ENCODE data around the gene IL1RAPL1.
"Not testable (repeated sequence)": the region's sequence is repeated elsewhere in the genome, so short reads cannot be mapped to it uniquely, and the experiment has no call there.

The IL1RAPL1 gene

DNA sequence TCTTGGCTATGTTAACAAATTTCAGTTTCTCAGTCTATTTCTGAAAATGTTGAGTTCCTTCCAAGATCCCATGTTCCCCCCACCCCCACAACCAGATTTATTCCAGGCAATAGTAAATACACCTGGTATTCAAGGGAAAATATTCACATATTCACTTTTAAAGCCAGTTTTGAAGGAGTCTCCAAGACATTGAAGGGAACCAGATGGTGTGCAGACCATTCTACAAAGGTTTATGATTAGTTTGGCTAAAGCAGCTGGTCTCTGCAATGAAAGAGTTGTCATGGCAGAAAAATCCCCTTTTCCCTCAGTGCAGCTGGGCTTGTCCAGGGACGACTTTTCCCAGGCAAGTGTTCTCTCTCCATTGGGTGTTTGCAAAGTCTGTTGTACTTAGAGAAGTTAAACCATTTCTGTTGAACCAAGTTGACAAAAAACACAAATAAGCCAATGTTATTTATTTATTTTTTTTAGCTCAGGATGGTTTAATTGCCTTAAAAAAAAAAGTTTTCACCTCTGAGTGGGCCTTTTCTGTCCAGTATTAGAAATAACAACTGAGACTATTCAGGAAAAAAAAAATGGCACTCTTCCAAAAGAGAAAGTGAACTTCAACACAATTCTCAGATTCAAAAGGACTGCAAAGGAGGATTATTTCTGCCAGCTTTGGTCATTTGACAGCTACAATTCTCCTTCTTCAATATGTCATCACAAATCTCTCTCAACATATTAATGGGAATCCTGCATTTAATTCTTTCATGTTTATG, 410.6 kb downstream of the IL1RAPL1 start:
- no peak for DNase-seq

DNA sequence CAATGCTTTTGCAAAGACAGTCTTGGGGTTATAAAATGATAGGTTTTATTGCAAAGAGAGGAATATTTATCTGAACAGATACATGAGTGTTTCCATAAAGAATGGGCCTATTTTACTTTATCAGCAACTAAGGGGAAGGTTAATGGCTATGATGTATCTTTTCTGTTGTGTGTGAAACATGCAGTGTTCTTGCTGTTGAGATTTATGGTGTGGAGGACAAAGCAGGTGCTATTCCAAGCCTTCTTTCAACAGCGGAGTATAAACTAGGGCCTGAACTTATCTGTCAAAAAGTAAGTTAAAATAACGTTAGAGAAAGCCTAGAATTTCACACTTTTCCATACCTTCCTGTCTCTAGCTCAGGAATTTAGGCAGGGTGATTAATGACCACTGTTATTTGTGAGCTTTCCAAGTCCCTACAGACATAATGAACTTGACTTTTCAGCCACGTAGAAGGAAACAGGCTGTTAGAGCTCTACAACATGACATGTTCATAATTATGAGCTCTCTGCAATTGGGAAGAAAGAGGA, 411.4 kb downstream of the IL1RAPL1 start:
- no peak for DNase-seq

DNA sequence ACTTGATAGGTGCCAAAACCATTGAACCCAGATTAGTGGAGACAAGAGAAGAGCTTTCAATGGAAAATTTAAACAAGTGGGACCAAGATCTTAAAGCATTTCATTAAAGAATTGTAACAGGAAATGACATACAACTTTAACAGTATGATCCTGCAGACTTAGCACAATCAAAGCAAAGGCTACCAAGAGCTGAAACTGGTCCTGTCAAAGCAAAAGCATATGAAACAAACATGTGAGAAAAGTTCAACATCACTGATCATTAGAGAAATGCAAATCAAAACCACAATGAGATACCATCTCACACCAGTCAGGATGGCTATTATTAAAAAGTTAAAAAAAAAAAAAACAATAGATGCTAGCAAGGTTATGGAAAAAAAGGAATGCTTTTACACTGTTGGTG, 425.6 kb downstream of the IL1RAPL1 start:
- no peak for DNase-seq

DNA sequence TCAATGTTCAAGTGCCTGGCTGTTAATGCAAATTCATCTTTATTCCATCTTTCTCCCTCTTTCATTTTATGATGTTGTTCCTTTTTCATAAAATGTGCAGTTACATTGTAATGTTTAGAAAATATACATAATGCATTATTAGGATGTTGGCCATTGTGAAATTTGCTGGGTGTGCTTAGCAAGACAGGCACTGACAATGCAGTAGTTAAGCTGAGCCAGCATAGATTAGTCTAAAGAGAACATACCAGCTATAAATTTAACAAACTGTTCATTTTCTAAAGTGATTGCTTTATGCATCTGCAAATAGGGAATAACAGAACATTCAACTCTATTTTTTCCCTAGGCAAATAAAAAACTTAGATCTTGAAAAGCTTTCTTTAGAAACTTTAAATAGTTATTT, 436.0 kb downstream of the IL1RAPL1 start:
- DNase-seq: no peak

DNA sequence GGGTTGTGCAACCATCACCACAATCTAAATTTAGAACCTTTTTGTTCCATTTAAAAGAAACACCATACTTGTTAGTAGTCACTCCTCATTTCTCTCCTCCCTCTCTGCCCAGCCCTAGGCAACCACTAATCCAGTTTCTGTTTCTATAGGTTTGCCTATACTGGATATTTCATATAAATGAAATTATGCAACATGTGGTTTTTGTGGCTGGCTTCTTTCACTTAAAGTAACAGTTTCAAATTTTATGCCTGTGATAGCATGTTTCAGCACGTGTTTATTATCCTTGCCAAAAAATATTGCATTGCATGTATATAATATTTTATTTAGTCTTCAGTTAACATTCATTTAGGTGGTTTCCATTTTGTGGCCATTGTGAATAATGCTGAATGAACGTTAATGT, 437.6 kb downstream of the IL1RAPL1 start:
- no peak for DNase-seq

DNA sequence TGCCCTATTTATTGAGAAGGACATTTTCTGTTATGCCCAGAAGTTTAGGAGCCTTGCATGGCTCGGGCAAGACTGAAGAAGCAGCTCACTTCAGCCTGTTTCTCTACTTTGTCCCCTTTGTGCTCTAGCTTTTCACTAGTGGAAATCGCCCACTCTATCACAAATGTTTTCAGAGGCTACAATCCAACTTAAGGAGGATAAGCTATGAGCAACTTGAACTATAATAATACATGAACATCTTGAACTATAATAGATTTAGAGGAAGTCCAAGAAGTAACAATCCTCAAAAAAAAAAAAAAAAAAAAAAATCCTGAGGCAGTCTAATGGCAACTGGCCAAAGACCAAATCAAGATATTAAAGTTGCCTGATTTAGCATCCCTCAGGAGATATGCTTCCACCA, 452.3 kb downstream of the IL1RAPL1 start:
- DNase-seq: no peak

DNA sequence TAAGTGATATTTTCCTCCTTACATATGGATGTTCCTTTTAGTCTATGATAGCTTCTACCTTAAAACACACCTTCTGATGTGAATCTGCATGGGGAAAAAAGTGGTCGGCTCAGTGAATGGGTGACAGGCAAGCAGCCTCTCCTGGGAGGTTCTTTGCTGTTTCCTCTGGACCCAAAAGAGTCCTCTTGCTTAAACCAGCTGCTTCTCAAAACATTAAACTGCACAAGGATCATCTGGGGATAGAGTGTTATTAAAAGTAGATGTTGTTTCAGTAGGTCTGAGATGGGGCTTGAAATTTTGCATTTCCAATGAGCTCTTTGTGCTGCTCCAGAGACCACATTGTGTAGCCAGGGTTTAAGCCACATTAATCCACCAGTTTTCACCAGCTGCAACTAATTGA, 452.9 kb downstream of the IL1RAPL1 start:
- no peak for DNase-seq

DNA sequence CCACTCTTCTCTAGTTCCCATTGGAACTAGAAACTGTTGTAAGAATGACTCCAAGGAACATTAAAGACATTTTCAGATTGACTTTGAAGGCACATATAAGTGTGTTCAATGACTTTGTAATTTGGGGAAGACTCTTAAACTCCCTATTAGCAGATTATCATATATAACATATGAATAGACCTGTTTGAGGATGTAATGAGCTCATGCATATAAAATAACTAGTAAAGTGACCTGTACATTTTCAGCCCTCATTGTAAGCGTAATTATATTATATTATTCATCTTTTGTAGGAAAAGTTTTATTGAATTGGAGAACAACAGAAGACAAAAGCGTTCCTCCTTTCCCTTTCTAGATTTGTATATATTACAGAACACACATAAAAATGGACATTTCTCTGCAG, 455.1 kb downstream of the IL1RAPL1 start:
- DNase-seq: no peak

DNA sequence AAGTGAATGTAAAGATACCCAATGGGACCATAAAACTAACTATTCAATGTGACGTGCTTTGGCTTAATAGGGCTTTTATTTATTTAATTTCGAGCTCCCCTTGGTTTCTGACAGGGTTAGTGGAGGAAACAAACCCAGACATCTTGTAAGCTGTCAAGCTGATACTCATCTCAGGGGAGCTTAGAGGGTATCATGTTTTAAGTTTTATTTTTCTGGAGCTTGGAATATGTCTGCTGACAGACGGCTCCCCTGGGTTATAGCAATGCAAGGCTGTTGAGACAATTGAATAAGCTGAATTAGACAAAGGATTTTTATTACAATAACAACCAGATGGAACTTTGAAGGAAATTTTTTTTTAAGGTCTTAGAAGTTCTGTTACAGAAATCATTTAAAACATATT, 456.5 kb downstream of the IL1RAPL1 start:
- DNase-seq: no peak

DNA sequence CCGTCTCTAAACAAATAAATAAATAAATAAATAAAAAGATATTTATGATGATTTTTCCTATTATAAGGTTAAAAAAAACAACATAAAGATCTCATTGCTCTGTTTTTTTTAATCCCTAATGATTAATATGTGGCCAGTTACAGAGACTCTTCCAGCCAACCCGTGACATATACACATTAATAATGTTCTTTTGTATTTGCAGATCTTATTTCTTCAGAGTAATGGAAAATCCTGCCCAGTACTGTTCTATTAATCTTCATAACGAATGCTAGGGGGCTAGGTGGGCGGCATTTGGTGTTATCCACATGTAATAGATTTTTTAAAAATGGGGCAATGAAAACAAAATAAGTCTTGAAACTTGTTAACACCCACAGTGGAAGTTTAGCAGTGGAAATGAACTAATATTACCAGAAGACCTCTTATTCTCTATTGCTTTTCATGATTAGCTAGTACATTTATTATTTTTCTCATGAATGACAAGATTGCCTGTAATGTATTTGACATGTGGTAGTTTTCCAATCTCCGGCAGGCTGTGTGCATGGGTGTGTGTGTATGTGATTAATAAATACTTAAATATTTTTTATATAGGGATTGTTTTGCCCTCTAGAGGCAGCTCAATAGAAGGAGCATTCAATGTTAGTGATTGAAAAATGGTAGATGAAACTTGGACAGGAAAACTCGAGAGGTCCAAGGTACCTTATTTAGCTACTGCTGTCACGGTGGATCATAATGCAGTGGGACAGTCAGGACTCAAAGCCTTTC, 457.4 kb downstream of the IL1RAPL1 start:
- no peak for DNase-seq

DNA sequence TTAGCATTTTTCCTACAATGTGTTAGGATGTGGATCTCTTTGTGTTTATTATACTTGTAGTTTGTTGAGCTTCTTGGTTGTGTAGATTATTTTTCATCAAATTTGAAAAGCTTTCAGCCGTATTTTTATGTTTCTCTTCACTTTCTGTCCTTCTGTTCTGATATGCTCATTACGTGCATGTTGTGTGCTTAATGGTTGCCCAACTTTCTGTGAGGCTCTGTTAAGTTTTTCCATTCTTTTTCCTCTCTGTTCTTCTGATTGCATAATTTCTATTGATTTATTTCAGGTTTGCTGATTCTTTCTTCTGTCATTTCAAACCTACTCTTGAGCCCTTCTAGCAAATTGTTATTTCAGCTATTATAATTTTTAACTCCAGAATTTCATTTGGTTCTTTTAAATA, 478.2 kb downstream of the IL1RAPL1 start:
- no peak for DNase-seq

DNA sequence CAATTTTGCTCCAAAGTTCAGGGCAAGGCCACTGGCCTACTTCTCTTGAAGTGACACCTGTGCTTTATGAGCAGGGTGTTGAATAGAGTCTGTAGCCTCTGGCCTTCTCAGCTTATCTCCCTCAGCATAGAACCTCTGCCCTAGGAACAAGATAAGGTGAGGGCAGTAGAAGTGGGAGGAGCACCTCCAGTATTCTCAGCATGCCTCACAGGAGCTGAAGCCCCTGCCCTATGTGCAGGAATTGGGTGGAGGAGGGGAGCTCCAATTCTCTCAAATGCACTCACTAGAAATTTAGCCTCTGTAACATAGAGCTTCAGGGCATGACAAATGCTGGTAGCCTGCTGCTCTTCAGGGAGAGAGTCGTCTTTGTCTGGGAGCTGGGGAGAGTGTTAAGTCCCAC, 479.3 kb downstream of the IL1RAPL1 start:
- DNase-seq: no peak

DNA sequence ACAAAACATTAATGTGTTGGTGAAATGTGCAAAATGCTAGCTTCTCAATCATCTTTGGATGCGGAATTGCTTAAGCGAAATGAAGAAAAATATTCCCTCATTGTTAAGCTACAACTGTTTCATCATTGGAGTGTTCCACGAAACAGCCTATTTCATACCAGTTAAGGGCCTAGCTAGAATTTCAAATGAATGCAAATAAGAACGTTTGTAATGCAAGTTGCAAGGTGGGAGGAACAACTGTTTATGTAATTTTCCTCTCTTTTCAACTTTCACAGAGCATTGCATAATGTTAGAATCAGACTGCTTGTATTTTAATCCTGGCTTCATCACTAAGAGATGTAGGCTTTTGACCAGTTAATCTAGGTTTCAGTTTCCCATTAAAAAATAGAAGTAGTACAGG, 480.1 kb downstream of the IL1RAPL1 start:
- no peak for DNase-seq

DNA sequence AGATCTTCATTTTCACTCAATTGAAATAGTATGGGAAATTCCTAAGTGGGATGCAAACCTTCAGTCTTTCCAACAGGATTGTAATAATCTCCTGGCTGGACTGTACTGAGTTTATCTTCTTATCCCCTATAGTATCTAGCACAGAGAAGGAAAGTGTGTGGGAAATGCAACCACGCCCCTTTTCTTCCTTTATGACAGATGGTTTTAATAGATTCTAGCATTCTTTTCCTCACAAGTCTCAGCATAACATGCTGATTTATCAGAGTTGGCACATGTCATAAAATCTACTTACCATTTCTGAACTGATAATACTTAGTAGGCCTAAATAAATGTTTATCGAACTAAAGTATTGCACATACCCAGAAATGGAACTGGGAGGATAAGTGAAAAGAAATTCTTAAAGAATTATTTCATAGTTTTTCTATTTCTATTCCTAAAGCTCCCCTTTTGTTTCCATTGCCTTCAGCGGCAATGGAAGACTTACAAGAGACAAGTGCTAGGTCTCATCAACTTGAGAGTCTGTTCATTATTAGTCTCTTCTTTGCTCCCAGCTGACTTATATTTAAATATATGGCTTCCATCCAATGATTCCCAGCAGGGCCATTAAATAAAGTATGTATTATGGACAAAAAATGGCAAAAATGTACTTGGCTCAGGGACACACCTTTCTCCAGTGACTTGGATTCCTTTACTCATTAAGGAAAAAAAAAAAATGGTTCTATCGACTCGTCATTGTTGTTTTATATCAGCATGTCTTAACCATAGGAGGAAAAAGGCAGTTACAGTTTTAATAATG, 484.5 kb downstream of the IL1RAPL1 start:
- no peak for DNase-seq

DNA sequence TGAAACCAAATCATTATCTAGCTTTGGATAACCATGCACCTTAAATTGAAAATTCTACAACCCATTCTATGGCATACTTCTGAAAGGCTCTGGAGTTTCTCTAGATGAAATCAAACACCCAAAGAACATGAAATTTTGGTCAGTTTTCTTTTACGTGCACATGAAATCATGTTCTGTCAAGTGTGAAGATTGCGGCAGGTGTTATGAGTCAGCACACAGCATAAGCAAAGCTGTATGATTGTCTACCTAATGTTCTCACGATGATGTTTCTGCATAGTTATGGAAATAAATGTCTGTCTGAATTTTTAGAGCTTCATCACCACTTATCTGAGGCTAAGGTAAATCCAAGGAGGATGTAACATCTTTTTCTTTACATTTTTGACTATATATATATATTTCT, 495.3 kb downstream of the IL1RAPL1 start:
- DNase-seq: no peak

DNA sequence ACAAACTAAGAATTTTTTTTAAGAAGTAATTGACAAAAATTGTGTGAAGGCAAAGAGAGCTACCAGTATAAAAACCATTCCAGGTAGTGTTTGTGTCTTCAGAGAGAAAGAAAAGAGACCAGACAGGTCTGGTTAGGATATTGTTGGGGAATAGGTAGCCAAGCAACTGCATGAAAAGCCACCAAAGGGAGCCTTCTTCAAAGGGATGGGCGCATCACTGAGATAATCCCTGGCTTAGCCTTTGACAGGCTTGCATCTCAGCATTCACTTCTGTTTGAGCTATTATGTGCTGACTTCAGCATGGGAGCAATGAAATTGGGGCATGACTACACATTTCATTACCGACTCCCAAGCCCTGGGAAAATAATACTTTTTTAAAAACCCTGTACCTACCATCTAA, 496.6 kb downstream of the IL1RAPL1 start:
- no peak for DNase-seq

DNA sequence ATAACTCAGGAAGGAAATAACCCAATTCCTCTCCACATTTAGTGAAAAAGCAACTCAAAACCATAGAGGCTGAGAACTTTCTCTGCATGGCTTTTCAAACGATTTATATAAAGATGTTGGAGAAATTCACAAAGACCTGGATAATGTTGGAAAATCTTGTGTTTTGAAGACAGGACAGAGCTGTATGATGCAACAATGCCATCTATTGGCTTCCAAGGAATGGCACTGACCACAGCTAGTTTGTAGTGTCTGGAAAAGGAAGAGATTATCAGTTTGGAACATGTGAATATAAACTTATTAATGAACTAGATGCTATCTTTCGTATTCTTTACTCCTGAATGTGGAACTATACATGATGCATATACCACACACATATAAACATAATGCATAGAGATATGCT, 503.6 kb downstream of the IL1RAPL1 start:
- no peak for DNase-seq

DNA sequence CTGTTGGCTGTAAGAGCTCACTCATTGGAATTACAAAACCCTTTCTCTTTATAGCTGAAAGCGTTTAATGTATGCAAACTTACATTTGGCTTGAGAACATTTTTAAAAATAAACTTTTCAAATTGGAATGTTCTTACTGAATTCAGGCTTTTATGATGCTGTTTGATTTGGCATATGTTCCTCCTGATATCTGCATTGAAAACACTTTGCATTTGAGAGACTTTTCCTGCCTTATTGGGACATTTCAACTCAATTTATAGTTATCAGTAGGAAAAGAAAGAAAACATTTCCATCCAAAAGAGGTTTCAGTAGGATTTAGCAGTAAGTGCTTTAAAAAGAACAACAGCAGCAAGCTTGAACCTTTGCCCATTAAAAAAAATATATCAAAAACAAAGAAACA, 520.0 kb downstream of the IL1RAPL1 start:
- no peak for DNase-seq

DNA sequence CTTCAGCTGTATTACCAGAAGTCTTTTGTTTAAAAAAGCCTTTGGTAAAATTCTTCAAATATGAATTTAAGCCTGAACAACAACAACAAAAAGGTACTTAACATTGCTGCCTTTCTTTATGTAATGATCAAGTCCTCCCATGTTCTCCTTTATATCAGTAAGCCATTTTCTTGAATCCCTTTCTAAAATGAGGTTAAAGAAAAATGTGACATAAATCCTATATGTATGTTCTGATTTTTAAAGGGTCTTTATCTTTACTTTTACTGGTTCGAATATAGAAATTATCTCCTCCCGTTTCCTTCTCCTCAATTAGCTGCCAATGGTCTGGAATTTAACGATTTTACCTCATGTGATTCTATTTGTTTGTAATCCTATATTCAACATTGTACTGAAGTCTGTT, 522.8 kb downstream of the IL1RAPL1 start:
- DNase-seq: no peak

DNA sequence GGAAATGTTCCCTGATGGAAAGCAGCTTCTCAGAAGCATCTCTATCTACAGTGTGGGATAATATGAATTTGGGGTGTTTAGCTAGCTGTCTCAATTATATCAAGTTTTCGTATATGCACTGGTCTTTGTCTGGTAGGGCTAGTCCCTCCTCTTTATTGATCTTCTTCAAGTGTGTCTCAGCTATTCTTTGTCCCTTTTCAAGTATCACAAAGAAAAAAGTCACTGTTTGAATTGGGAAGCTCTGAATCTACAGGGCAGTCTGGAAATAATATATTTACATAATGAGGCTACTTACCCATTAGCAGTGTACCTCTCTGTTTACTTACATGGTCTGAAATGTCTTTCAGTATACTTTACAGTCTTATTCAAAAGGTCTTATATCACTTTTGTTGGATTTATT, 526.0 kb downstream of the IL1RAPL1 start:
- DNase-seq: no peak

DNA sequence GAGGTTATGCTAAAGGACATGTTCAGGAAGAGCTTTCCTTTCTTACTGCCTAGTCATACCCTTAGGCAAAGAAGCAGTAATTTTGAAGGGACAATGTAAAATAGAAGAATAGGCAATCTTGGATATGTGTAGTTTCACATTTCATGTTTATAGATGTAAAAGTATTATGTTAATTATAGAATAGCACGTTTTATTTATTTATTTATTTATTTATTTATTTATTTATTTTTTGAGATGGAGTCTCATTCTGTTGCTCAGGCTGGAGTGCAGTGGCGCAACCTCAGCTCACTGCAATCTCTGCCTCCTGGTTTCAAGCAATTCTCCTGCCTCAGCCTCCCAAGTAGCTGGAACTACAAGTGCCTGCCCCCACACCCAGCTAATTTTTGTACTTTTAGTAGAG, 535.6 kb downstream of the IL1RAPL1 start:
- not testable (repeated sequence) for DNase-seq

DNA sequence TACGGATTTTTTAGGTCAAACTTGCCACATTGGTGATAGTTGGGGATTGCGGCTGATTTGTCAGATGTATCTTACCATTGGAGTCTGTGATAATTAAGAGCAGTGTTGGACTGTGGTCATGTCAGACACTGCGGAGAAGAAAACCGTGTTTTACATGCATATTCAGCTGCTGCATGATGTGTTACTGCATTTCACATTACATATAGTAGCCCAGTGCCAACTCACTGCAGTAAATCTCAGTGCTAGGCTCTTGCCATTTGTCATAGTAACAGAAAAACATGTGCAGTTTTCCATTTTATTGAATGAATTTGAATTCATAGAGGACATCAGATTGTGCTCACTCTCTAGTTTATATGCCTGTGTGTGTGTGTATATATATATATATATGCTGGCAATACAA, 543.7 kb downstream of the IL1RAPL1 start:
- no peak for DNase-seq

DNA sequence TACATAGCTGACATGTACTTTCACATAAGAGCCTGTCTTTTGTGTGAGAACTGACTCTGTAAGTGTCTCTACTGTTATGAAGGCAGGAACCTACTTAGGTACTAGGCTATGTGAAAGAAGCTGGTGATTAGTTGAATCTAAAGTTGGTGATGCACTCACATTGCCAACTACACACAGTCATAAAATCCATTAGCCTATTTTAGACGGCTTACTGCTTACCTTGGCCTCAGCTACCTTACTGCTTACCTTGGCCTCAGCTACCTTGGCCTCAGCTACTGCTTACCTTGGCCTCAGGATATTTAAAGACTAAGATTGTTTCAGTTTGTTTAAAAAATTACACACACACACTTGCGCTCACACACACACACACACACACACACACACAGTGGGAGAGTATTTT, 549.7 kb downstream of the IL1RAPL1 start:
- no peak for DNase-seq

DNA sequence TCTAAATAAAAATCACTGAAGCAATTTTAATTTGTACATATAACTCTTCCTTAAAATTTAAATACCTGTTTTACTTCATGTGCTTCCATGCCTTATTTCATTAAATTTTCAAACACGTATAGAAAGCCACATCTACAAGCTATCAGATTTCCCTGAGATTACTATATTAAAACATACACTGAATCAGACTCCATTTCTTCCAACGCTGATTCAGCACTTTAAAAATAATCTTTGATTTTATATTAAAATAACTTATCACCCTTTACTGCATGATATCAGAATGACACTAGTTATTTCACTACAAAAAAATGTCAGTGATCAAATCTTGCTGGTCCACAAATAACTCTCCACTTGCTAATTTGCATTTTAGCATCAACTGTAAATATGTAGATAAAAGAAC, 550.8 kb downstream of the IL1RAPL1 start:
- no peak for DNase-seq
